ENCODE data around the gene DISP2. TPM values are rescaled to one million over a fixed set of nuclear protein-coding genes. Genes with fewer than 3 reads are reported as not detected.

Gene DISP2
- total RNA-seq, 1 donor from 2014 or later: 3.6 TPM

GRCh38 chr15:40405501-40406381 is 47.7 kb downstream of the DISP2 start, which contains the start of gene IVD:
Gene IVD, plus strand, starts transcription at chr15:40405795. Its CDS starts 33 bp downstream, at chr15:40405828.
- Mint-ChIP-seq H3K36me3 (ENCODE audit: low read depth, unreplicated experiment) (peaks cover 18% of the 10 kb centered on the region), H3K27me3 (ENCODE audit: unreplicated experiment) (peaks cover 13% of the 10 kb centered on the region), H3K27ac (ENCODE audit: unreplicated experiment) (peak within 1 kb of the TSS; percentile 30), H3K4me3 (ENCODE audit: unreplicated experiment) (peak within 1 kb of the TSS; percentile 84), H3K9me3 (ENCODE audit: unreplicated experiment) (no peaks in the 10 kb centered on the region), H3K4me1 (ENCODE audit: unreplicated experiment) (peaks cover 22% of the 10 kb centered on the region)
- peak; percentile 93 for DNase-seq (ENCODE audit: low spot score)
- TF ChIP-seq, protein P1, sequence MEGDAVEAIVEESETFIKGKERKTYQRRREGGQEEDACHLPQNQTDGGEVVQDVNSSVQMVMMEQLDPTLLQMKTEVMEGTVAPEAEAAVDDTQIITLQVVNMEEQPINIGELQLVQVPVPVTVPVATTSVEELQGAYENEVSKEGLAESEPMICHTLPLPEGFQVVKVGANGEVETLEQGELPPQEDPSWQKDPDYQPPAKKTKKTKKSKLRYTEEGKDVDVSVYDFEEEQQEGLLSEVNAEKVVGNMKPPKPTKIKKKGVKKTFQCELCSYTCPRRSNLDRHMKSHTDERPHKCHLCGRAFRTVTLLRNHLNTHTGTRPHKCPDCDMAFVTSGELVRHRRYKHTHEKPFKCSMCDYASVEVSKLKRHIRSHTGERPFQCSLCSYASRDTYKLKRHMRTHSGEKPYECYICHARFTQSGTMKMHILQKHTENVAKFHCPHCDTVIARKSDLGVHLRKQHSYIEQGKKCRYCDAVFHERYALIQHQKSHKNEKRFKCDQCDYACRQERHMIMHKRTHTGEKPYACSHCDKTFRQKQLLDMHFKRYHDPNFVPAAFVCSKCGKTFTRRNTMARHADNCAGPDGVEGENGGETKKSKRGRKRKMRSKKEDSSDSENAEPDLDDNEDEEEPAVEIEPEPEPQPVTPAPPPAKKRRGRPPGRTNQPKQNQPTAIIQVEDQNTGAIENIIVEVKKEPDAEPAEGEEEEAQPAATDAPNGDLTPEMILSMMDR (IDR thresholded peaks at IDR 0.05; ENCODE audit: unreplicated experiment): no peak

- Mint-ChIP-seq H3K9me3 (ENCODE audit: unreplicated experiment) (no peaks in the 10 kb centered on the region), H3K27ac (ENCODE audit: unreplicated experiment) (no peak overlapping the region), H3K27me3 (ENCODE audit: unreplicated experiment) (peaks cover 17% of the 10 kb centered on the region), H3K4me3 (ENCODE audit: unreplicated experiment) (peak overlapping the region; percentile 37), H3K36me3 (ENCODE audit: low read depth, unreplicated experiment) (peaks cover 33% of the 10 kb centered on the region), H3K4me1 (ENCODE audit: unreplicated experiment) (peaks cover 26% of the 10 kb centered on the region)
- no peak for DNase-seq (ENCODE audit: low spot score)
- TF ChIP-seq, protein P1 (IDR thresholded peaks at IDR 0.05; ENCODE audit: unreplicated experiment): no peak
Observed at GRCh38 chr15:40407330-40407990, 49.4 kb downstream of the DISP2 start.

DNA sequence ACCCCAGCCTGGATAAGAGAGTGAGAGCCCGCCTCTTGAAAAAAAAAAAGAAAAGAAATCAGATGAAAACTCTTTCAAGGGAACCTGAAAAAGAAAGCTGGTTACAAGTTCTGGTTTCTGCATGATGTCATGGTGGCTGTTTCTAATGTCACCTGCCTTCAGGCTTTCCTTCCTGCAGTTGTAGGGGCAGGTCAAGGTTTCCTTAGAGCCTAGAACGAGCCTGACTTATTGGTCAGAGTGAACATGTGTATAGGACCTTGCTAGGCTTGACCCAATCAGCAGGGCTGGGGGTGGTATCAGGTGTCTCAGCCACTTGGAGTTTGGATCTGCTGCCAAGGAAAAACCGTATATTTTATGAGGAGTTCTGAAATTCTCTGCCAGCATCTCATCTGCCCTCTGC is 51.3 kb downstream of the DISP2 start:
- peaks cover 44% of the 10 kb centered on the region for H3K36me3 Mint-ChIP-seq (ENCODE audit: low read depth, unreplicated experiment)
- H3K4me1 Mint-ChIP-seq (ENCODE audit: unreplicated experiment): peaks cover 26% of the 10 kb centered on the region
- H3K27me3 Mint-ChIP-seq (ENCODE audit: unreplicated experiment): peaks cover 18% of the 10 kb centered on the region
- no peak overlapping the region for H3K4me3 Mint-ChIP-seq (ENCODE audit: unreplicated experiment)
- TF ChIP-seq, protein P1 (IDR thresholded peaks at IDR 0.05; ENCODE audit: unreplicated experiment): no peak
- no peak for DNase-seq (ENCODE audit: low spot score)
- H3K27ac Mint-ChIP-seq (ENCODE audit: unreplicated experiment): no peak overlapping the region
- H3K9me3 Mint-ChIP-seq (ENCODE audit: unreplicated experiment): no peaks in the 10 kb centered on the region

DNA sequence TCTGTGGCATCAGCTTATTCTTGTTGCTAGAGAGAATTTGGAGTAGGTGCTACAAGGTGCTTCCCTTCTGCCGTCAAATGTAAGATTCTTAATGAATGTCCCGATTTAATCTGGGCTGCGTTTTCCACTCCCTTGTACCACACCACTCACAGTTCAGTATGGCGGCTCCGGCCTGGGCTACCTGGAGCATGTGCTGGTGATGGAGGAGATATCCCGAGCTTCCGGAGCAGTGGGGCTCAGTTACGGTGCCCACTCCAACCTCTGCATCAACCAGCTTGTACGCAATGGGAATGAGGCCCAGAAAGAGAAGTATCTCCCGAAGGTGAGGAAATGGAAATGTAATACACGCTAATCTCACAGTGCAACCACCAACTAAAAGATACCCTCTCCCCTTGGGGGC is 52.5 kb downstream of the DISP2 start:
- Mint-ChIP-seq H3K27ac (ENCODE audit: unreplicated experiment) (peak overlapping the region; percentile 54), H3K9me3 (ENCODE audit: unreplicated experiment) (no peaks in the 10 kb centered on the region), H3K27me3 (ENCODE audit: unreplicated experiment) (peaks cover 17% of the 10 kb centered on the region), H3K4me3 (ENCODE audit: unreplicated experiment) (no peak overlapping the region), H3K36me3 (ENCODE audit: low read depth, unreplicated experiment) (peaks cover 50% of the 10 kb centered on the region), H3K4me1 (ENCODE audit: unreplicated experiment) (peaks cover 19% of the 10 kb centered on the region)
- TF ChIP-seq, protein P1 (IDR thresholded peaks at IDR 0.05; ENCODE audit: unreplicated experiment): no peak
- DNase-seq (ENCODE audit: low spot score): no peak

Measured in endothelial cell (in vitro differentiated cells).